HG03097 (cell line): ENCODE measurements around the gene ANKRD13D.
A peak's percentile ranks its signal among the peaks of the same experiment; 100 is the strongest.

Experiments used
- ATAC-seq: cut with Tn5 transposase; IDR thresholded peaks from one replicate; pipeline ENCODE4 v1.9.1; 2021; ENCODE audit not compliant: unreplicated experiment, low FRiP score

ANKRD13D gene

GRCh38 chr11:67272327-67273259, 16.5 kb upstream of the ANKRD13D start:
- no peak for ATAC-seq

- ATAC-seq: no peak
Measured at GRCh38 chr11:67273260-67273990, 15.7 kb upstream of the ANKRD13D start.

- no peak for ATAC-seq
Measured at GRCh38 chr11:67274768-67275605, 14.1 kb upstream of the ANKRD13D start.

DNA sequence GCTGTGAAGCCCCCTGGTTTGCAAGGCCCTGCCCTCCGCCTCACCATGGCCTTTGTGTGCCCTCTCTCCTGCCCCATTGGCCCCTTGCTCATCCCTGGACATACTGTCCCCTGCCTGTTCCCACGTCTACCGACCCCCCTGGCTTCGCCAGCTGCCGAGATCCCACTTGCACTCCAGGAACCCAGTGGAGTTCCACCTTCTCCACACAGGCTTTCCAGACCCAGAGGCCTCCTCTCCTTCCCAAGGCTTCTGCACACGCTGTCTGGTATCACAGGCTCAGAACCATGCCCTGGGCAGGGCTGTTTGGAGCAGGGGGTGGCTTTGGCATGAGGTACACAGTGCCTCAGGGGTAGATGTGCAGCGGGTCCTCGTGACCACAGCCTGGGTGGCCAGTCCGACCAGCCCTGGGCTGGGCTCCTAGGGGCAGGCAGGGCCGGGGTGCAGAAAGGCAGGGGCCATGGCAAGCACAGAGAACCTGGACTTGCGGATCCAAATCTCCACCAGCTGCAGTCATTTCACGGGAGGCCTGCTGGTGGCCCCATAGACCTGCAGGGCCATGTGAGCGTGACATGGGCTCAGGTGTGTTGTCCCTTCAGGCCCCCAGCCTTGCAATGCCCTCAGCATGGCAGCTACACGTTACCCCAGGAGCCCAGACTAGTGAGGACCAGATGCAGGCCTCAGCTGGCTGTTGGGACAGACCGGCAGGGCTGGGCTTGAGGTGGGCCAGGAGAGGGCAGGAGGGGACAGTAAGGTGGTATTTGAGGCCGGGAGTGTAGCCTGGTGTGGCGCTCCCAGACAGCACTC, 13.3 kb upstream of the ANKRD13D start:
- ATAC-seq: no peak

DNA sequence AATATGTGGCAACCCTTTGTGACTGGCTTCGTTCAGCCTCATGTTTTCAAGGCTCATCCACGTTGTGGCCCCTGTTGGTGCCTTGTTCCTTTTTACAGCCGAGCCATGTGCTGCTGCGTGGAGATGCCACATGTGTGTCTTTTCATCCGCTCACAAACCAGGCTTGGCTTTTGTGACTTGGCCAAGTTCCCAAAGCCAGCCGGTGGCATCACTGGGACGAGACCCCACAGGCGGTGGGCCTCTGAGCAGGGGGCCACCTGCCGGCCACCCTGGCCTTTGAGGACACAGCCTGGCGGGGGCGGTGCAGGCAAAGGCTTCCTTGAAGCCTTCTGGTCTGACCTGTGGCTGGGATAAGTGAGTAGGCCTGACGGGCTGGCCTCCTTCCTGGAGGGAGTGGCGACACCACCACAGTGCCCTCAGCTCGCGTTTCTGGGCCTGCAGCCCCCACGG, 12.3 kb upstream of the ANKRD13D start:
- ATAC-seq: no peak

DNA sequence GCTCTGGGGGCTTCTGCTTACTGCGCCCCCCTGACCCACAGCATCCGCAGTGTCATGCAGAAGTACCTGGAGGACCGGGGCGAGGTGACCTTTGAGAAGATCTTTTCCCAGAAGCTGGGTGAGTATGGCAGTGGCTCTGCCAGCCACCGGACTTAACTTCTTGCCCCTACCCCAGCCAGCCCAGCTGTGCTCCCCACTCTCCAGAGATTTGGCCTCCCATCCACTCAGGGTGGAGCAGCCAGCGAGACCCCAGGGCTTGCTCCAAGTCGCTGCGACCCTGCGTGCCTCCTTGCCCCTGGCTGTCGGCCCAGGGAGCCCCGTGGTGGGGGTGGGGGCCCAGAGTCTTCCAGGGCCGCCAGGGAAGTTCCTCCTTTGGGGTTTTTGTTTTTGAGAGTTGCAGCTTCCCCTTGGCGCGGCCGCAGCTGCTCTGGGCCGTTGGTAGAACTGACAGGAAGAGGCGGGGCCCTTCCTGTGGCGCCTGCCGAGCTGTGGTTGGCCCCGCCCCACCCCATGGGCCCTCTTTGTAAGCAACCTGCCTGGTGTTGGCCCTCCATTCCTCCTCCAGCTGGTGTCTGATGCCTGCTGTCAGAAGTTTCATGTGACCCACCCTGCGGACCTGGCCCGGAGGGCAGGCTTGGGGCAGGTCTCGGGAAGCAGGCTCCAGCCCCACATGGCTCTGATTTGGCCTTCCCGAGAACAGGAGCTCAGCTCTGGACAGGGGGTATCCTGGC, 11.7 kb upstream of the ANKRD13D start:
- peak; percentile 65 for ATAC-seq

DNA sequence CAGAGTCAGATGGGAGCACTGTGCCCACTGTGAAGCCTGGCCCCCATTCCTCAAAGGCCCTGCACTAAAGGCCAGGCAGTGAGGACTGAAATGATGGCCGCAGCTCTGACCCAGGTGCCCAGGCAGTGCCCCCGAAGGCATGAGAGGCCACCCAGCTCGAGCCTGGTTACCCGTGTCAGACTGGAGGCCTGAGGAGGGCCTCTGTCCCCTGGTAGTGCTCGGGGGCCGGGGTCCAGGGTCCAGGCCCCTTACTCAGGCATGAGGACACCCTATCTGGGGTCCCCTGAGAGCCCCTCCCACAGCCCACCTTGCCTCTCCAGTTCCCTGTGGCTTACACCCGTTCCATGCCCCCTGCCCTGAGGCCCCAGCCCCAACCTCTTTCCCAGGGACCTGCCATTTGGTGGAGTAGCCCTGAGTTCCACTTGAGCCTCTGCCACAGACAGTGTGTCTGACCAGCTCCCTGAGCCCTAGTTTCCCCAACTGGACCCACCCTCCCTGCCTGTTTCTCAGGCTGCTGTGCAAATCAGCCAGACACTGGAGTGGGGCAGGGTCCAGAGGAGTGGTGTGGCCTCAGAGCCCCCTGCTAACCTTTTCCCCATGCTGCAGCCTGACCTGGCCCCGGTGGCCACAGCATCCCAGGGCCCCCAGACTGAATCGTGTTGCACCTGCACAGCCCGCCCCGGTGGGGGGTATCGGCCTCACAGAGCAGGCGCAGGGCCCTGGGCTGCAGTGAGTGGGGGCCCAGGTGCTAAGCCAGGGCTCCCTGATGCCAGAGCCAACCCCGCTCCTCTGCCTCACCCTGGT, 10.8 kb upstream of the ANKRD13D start:
- ATAC-seq: no peak

DNA sequence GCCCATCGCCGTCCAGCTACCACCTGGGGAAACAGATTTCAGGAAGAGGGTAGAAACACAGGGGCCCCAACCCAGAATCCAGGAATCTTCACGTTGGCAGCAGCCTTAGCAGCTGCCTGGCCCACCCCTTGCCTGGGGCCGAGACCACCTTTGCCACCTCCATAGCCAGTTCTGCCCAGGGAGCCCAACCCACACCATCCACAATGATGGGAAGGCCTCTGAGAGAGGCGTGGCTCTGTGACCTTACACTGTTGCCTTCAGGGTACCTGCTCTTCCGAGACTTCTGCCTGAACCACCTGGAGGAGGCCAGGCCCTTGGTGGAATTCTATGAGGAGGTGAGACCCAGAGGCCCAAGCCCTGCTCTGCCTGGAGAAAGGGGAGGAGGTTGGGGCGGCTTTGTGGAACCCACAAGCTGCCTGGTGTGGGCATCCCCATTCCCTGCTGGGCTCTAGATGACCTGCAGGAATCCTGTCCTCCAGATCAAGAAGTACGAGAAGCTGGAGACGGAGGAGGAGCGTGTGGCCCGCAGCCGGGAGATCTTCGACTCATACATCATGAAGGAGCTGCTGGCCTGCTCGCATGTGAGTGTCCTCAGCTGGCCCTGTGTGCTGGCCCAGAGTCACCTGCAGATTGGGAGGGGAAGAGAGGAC, 10.0 kb upstream of the ANKRD13D start:
- ATAC-seq: no peak

GRCh38 chr11:67279589-67280340, 9.3 kb upstream of the ANKRD13D start:
- ATAC-seq: no peak

DNA sequence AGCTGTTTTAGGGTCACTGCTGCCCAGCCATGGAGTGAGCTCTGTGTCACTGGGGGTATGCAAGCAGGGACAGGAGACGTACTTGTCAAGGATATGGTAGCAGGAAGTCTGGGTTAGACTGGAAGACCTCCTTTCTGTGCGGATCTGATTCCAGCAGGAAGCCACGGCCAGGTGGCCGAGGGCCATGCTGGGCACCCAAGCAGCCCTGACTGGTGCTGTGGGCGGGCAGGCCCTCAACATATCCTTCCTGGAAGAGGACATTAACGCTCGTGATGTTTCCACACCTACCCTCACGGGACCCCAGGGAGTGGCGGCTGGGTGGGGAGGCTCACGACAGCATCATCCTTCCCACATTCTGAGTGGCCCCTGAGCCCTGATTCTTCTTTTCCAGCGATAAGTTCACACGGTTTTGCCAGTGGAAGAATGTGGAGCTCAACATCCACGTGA, 8.7 kb upstream of the ANKRD13D start:
- no peak for ATAC-seq

- ATAC-seq: no peak
Measured at GRCh38 chr11:67280788-67281551, 8.1 kb upstream of the ANKRD13D start.

- ATAC-seq: no peak
Measured at GRCh38 chr11:67281552-67282150, 7.5 kb upstream of the ANKRD13D start.

GRCh38 chr11:67282155-67282875, 6.8 kb upstream of the ANKRD13D start:
- no peak for ATAC-seq

- no peak for ATAC-seq
Measured at GRCh38 chr11:67282876-67283371, 6.2 kb upstream of the ANKRD13D start.

DNA sequence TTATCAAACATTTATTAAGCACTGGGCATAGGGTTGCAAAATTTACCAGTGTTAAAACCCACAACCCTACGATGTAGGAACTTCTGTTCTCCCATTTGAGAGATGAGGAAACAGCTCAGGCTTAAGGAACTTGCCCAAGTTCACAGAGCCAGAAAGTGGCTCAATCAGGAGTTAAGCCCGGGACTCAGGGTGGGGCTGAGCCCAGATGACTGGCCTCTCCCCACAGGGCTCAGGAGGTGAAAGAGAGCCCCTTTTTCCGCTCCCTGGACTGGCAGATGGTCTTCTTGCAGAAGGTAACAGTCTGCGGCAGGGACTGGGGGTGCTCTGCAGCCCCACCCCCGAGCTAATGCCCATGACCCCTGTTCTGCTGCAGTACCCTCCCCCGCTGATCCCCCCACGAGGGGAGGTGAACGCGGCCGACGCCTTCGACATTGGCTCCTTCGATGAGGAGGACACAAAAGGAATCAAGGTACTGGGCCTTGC, 5.6 kb upstream of the ANKRD13D start:
- no peak for ATAC-seq
